NCI-H146 (cell line): ENCODE measurements around the gene LMNTD2.
"Not testable (repeated sequence)": the region's sequence is repeated elsewhere in the genome, so short reads cannot be mapped to it uniquely, and the experiment has no call there.

ENCODE experiments used
- DNase-seq: peaks from one replicate; lab custom pipeline; 2025; lab: John Stamatoyannopoulos, UW

Gene LMNTD2

DNA sequence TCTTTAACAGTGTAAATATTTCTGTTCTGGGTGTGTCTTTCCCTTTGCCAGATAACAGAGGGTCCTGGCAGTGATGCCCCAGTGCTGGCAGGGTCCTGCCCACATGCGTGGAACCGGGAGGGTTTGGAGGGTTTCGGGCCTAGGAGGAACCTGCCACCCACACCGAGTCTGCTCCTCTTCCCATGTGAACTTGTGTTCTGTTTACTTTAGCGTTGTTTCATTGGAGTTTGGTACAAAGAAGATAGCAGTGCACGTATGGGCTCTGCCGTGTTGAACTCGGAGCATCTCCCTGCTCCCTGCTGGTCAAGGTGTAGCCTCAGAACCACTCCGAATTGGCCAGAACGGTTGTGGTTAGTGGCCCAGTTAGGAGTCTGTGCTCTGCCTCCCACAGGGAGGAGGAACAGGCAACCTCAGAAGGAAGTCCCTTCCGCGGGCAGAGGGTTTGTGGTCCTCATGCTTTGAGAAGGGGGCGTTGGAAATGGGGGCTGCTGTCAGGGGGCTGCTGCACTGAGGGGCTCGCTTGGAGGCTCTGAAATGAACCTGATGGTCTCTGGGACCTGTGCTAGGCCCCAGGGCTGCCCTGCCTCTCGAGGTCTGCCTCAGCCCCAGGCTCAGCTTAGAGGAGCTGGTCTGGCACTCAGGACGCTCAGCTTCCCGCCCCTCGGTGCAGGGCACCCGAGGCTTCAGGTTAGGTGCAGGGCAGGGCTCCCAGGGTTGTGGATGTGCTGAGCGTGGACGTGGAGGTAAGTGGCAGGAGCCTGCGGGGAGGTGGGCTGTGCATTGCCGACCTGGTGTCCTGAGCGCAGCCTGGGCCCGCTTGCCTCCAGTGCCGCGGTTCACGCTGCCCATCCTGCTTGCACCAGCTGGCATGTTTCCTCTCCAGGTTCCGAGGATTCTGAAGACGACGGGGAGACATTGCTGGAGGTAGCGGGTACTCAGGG lies 26.1 kb upstream of the LMNTD2 start:
- DNase-seq: no peak

DNA sequence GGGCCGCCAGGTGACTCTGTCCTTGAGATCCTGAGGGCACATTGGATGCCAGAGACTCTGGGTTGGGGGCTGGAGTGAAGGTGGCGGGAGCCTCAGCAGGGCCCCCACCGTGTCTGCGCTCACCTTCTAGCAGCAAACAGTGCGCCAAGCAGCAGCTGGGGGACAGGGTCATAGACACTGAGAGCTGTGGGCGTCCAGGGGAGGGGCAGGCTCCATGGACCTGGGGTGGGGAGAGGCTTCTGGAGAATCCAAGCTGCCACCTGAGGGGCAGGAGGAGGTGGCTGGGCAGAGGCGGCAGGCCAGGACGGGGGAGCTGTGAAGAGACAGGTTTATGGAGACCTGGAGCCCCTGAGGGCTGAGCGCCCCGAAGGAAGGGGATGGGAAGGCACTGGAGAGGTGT lies 23.7 kb upstream of the LMNTD2 start:
- DNase-seq: no peak

DNA sequence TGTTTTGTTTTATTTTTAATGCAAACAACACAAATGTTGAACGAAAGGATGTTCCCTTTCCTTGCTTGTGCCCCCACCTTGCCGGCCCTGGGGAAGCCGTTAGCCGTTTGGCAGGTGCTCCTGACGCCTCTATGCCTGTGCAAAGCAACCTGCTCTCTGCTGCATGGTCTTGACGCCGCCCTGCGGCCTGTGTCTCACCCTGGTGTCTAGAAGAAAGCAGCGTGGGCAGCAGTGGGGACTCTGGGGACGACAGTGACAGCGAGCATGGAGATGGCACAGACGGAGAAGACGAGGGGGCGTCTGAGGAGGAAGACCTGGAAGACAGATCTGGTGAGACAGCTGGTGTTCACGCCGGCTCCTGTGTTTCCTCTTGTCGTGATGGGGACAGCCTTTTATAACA lies 21.2 kb upstream of the LMNTD2 start:
- DNase-seq: no peak

DNA sequence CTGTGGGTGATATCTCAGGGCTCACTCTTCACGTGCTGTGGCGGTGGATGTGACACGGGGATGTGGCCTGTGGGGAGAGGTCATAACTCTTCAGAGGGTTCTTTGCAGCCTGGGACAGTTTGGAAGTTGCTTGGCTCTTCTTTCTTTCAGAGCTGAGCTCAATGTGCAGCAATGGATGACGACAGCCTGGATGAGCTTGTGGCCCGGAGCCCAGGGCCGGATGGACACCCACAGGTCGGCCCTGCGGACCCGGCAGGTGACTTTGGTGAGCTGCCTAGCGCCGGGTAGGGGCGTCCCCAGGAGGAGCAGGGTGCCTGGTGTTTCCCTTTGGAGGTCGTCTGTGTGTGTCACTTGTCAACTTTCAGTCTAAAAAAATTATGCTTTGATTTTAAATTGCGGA lies 20.8 kb upstream of the LMNTD2 start:
- DNase-seq: no peak

DNA sequence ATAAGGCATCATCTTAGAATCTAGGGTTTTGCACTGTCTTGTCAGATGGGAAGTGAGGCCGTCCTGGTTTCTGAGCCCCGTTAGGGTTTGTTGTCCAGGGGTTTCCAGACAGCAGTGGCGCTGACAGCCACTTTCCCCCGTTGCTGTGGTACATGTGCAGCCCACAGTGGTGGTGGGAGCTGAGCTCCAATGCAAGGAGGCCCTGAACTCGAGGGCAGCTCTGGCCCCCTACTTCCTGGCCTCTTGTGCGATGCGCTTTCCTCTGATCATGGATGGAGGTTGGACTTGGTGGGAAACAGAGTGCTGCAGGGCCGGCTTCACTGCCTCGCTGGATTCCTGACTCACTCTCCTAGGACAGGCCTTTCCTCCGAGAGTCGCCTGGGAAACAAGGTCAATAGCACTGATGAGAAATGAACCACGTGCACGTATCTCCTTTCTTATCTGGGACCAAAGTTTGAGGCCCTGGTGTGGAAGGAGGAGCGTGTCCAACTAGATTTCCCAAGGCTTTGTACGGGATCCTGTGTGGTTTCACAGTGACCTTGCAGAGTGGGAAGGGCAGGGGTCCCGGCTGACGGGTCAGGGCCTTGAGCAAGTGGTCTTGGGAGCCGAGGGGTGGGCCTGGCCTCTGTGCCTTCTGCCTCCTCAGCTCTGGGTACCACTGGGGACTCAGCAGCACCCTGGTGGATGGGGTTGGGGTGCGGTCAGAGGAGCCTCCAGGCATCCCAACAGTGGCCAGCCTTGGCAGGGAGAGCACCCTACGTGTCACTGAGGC lies 19.5 kb upstream of the LMNTD2 start:
- DNase-seq: no peak

DNA sequence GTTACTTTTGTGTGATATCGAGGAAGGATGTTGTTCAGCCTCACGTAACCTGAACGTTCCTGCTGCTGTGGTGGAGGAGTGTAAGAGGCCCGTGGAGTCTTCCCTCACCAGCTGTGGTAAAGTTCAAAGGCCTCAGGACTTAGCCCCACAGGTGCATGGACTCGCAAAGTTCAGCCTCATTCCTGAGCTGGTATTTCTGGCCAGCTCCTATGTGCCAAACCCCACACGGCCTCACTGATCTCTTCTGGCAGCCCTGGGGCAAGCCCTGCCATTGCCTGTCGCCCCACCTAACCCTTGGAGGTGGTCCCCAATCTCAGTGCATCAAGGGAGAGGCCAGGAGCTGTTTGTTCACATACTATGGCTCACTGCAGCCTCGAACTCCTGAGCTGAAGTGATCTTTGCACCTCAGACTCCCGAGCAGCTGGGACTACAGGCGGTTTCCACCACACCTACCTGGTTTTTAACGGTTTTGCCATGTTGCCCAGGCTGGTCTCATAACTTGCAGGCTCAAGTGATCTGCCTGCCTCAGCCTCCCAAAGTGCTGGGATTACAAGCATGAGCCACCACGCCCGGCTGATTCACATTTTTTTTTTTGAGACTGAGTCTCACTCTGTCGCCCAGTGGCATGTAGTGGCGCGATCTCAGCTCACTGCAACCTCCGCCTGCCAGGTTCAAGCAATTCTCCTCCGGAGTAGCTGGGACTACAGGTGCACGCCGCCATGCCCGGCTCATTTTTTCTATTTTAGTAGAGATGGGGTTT lies 17.9 kb upstream of the LMNTD2 start:
- DNase-seq: no peak

DNA sequence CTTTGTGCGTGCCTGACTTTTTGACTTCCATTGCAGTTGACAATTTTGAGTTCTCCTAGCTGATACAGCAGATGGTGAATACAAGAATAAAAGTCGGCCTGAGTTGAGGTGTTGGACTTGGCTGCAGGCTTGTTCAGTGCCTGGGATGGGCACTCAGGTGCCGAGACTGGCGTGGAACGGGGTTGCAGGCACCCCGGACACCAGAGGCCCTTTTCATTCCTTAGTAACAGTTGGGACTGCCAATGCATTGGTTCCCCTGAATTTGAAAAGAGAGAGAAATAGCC lies 17.0 kb upstream of the LMNTD2 start:
- no peak for DNase-seq

DNA sequence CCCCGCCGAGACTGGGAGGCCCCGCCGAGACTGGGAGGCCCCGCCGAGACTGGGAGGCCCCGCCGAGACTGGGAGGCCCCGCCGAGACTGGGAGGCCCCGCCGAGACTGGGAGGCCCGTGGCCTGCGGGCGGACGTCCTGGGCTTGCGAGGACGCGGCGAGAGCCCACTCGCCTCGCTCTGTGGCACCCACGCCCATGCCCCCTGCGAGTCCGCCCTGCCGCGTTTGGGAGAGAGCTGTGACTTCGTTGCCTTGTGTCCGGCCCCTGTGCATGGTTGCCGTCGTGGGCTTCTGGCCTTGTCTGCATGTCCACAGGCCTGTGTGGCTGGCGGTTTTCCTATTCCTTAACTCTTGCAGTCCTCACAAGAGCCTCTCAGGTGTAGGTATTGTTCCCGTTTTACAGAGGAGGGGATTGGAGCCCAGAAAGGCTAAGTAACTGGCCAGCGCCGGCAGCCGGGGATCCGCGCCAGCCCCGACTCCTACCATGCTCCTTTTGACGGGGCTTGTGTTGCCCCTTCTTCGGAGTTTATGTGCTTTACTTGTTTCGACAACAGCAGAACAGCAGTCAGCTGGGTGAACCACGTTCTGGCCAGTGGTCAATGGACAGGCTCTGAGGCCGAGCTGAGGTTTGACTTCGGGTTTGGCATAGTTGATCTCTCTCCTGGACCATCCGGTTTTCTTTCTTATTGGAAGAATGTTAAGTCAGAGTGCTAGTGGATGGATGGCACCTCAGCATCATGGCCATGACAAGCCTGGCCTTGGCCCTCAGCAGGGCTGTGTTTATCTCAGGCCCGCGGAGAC lies 16.5 kb upstream of the LMNTD2 start:
- no peak for DNase-seq

DNA sequence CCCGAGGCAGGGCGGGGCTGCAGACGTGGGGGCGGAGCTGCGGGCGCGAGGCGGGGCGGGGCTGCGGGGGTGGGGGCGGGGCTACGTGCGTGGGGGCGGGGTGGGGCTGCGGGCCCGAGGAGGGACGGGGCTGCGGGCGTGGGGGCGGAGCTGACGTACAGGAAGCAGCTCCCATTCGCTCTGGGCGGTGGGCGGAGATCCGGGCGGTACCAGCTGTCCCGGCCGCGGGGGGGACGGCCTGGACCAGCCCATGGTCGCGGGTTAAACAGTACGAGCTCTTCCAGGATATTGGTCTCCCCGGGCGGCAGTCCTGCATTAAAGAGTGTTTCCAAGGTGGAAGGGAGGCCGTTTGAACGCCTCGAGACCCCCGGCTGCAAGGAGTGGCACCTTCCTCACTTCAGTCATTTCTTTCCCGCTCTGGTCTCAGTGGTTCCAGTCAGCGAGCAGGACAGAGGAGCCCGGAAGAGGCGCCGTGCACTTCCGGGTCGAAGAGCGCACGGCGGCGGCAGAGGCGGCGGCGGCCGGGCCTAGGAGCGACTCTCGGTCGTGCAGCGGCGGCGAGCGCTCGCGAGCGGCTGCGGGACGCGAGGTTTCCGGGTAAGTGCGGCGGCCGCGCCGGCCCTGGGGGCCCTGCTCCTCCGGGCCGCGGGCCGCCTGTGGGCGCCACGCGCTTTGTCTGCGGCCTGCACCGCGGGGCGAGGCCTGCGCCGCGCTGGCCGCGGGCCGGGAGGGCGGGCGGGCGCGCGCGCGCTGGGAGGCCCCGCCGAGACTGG lies 15.6 kb upstream of the LMNTD2 start, which contains the start of gene PHRF1:
Gene PHRF1, plus strand, starts transcription at position 475 of the 773 bp plus-strand sequence. CDS start 5,043 bp downstream, outside the sequence.
- DNase-seq: peak; percentile 94

DNA sequence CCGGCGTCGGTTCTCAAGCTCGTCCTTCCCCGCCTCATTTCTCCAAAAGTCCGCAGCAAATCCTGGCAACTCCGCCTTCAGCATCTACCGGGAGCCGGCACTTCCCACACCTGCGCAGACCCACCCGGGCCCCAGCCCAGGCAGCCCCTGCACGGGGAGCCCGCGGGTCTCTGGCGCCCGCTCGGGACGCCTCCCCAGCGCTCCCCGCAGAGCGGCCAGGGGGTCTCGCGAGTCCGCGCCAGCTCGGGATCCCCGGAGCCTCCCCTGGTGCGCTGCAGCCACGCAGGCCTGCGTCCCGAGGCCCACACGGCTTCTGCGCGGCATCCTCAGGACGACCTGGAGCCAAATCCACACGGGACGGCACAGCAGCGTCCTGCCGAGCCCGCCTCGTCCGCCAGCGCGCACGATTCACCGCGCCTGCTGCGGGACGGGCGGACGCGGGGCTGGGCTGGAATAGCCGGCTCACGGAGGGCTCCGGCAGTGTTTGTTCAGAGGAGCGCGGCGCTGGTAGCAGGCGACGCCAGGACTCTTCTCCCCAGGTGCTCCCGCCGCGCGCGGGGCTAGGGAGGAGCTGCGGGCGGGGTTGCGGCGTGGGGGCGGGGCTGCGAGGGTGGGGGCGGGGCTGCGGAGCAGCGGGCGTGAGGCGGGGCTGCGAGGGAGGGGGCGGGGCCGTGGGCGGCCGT lies 14.9 kb upstream of the LMNTD2 start:
- DNase-seq: peak; percentile 90

DNA sequence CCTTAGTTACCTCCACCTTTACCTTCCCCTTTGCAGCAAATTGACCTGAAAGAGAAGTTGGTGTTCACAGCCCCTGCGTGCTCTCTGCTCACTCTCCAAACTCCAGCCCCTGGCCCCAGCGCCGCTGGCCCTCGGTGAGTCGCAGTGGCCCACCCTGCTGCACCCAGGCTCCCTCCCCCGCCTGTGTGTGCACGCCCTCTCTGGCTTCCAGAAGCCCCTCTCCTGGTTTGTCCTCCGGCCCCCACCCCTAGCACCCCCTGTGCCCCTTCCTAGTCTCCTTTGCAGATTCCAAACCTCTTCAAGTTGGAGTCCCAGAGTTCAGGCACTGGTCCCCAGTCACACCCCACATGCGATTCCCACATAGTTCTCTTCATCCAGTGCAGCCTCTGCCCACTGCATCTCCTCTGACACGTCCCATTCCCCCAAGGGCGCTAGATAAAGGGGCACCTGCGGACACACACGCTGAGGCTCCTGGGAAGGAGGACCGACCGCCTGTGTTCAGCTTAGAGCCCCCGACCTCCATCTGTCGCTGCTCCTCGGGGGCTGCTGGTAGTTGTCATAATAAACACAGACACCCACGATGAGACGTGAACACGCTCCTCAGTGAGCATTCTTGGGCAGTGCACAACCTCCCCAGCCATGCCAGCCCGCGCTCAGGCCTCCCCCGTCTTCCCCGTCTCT lies 14.2 kb upstream of the LMNTD2 start:
- DNase-seq: peak; percentile 48

DNA sequence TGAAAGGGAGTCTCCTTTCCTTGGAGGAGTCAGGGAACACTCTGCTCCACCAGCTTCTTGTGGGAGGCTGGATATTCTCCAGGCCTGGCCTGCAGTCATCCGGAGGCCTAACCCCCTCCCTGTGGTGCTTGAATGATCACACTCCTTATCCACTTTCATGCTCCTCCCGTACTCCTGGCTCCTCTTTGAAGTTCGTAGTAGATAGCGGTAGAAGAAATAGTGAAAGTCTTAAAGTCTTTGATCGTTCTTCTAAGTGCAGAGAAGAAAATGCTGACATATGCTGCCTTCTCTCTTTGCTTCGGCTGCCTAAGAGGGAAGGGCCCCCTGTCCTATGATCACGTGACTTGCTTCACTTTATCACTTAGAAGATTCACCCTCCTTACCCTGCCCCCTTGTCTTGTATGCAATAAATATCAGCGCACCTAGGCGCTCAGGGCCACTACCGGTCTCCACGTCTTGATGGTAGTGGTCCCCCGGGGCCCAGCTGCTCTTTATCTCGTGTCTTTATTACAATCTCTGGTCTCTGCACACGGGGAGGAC lies 13.6 kb upstream of the LMNTD2 start:
- not testable (repeated sequence) for DNase-seq

DNA sequence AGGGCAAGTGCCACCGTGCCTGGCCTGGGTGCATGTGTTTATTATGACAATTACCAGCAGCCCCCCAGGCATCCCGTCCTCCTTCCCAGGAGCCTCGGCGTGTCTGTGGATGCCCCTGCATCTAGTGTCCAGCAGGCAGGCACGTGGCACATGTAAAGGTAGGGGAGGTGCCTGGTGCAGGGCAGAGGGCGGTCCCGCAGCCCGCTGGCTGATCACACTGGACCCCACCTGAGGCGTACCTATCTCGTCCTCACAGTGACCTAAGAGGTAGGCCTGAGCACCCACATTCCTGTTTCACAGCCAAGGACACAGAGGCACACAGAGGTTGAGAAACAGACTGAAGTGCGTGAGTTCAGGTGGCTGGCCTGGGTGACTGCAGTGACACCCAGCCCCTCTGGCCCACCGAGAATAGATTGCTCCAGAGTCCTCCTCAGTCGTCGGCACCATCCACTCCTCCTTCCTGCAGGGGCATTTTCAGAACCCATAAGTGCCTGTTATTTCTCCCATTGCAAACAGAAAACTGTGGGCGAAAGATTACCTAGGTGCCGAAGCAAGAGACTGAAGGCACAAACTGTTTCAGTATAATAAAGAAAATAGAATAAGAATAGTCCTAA lies 12.7 kb upstream of the LMNTD2 start:
- no peak for DNase-seq

DNA sequence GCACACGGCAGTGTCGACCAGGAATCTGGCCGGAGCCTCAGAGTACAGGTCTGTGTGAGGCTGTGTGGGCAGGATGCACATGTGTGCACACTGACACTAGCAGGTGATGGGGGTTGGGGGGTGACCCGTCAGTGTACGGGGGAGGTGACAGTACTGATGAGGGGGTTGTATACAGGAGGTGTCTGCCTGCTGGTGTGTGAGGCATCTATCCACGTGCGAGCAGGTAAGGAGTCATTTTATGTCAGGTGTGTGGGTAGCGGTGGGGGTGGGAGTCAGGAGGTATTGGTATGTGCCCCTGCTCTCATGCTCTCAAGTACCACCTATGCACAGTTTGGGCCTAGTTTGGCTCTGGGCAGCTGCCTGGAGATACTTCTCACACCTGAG lies 11.3 kb upstream of the LMNTD2 start:
- no peak for DNase-seq

DNA sequence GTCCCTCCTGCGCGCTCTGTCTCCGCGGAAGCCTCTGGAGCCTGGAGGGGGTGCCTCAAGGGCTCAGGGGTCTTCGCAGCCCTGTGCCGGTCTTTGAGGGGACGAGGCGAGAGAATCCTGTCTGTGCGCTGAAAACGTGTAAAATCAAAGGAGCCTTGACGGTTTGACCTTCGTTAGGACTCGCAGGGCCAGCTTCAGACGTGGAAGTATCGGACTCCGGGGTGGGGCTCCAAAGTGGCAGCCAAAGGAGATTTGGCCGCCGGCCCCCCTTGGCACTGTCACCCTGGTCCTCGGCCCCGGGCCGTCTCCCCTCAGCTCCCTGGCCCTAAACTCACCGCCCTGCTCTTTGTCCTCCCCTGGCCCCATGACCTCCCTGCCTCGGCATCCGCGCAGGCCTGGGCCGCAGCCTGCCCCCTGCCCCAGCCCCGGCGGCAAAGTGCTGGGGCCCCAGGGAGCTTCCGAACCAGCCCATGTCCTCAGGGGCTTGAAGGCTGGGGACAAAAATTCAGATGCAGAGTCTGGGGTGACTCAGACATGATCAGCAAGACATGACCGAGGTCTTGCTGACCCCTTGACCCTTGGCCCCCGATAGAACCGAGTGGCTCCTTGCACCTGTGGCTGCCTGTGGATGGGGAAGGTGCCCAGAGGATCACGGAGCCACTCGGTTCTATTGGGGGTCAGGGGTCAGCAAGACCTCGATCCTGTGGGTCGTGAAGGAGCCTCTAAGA lies 8.8 kb upstream of the LMNTD2 start:
- no peak for DNase-seq

DNA sequence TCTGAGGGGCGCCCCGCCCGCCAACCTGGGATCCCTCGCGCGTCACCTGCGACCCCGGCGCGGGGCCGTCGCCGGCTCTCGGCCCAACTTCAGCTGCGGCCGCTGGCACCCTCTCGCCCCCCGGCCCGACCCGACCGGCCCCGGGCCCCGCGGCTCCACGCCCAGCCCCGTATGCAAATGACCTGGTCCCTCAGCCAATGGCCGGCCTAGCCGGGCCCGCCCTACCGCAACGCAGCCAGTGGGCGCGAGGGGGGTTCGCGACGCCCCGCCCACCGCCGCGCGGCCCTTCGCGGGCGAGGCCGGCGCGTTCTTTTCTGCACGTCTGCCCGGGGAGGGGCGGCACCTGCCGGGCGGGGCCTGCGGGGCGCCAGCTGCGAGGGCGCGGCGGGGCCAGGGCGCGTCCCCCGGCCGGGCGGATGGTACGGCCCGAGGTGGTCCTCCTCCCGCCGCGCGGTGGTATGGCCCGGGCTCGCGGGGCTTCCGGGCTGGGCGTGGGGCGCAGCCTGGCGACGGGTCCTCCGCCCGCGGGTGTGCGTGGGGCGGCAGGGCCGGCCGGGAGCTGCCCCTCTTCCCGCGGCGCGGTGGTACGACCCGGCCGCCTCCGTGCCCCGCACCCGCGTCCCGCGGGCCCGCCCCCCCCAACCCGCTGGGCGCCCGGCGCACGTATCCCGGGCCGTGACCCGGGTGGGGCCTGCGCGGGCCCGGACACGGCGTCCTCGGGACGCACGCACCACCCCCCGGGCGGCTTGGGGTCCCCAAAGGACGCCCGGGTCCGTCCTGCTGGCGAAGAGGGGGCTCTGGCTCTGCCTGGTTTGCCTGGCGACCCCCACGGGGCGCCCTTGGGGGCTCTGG lies 8.0 kb upstream of the LMNTD2 start:
- DNase-seq: peak; percentile 96

DNA sequence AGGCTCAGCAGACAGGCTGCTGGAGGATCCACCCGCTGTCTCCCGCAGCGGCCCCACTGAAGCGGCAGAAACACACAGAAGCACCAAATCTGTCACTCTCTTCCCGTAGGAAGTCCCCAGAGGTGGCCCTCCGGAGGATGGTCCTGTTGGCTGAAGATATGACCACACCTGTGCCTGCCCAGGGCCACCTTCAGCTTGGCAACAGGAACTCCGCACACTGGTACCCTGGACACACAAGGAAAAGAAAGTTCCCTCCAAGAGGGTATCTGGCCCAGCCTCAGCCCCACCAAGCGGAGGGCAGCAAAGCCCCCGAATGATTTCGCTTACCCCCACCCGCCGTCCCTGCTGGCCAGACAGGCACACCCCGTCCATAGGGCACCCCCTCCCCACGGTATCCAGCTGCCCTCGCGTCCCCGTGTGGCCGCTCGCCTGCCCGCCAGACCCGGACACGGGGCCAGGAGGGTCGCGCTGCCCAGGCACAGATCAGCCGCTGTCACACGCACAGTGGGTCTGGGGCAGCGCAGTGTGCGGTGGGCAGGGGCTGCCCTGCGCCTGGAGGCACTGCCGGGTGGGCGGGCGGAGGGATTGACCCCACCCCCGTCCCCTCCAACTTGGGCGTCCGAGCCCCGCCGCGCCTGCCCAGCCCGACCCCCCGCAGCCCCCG lies 7.2 kb upstream of the LMNTD2 start:
- peak; percentile 68 for DNase-seq
